ENCODE data around the gene YAP1.

DNA sequence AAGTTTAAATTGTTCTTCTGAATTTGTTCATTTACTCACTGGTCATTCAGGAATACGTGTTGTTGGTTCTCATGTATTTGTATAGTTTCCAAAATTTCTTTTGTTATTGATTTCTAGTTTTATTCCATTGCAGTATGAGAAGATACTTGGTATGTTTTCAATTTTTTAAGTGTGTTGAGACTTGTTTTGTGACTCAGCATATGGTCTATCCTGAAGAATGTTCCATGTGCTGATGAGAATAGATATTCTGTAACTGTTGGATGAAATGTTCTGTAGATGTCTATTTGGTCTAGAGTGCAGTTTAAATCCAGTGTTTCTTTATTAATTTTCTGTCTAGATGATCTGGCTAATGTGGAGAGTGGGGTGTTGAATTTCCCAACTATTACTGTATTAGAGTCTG lies 39.5 kb upstream of the YAP1 start:
- TF ChIP-seq, protein P1, sequence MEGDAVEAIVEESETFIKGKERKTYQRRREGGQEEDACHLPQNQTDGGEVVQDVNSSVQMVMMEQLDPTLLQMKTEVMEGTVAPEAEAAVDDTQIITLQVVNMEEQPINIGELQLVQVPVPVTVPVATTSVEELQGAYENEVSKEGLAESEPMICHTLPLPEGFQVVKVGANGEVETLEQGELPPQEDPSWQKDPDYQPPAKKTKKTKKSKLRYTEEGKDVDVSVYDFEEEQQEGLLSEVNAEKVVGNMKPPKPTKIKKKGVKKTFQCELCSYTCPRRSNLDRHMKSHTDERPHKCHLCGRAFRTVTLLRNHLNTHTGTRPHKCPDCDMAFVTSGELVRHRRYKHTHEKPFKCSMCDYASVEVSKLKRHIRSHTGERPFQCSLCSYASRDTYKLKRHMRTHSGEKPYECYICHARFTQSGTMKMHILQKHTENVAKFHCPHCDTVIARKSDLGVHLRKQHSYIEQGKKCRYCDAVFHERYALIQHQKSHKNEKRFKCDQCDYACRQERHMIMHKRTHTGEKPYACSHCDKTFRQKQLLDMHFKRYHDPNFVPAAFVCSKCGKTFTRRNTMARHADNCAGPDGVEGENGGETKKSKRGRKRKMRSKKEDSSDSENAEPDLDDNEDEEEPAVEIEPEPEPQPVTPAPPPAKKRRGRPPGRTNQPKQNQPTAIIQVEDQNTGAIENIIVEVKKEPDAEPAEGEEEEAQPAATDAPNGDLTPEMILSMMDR (IDR thresholded peaks at IDR 0.05; ENCODE audit: poor library complexity), result no peak
- no peak for TF ChIP-seq EZH2phosphoT487 (IDR thresholded peaks at IDR 0.05; ENCODE audit: low read depth, severe bottlenecking, unreplicated experiment)
